ENCODE measurements around the gene GAL3ST3. TPM values are rescaled to one million over a fixed set of nuclear protein-coding genes. Genes with fewer than 3 reads are reported as not detected.
A peak's percentile ranks its signal among the peaks of the same experiment; 100 is the strongest.

The GAL3ST3 gene
- total RNA-seq, 1 donor from 2014 or later: 0.94 TPM

DNA sequence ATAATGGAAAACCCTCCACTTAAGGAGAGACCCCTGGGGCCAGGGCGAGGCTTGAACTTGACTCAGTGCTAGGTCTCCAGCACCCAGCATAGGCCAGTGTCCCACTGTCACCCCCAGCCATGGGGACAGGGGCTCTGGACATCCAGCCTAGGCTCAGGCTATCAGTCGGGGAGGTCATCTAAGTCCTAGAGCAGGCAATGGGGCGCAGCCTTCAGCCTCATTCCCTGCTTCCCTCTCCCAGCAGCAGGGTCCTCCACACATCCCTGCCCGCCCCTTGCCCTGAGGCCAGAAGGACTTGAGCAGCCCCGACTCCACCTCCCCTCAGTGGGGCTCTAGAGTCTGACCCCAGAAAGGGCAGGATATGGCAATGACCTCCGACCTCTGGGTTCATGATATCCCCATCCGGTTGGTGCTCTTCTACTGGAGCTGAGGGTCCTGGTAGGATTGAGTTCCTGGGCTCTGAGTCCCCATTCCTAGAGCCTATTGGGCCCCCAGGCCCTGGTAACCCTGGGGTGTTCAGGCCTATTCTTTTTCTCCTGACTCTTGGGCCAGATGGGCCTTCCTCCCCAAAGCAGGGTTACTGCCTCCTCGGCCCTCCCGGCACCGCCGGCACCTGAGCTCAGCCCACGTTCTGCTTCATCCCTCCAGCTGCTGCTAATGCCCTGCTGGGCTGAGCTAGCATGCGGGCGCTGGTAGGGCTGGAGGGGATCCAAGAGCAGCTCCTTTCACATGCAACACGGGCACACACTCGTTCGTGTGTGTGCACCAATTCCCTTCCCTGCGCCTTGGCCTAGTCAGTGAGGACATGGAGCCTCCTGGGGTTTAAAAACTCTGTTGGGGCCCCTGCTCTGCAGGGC is 32.8 kb downstream of the GAL3ST3 start:
- Mint-ChIP-seq H3K27me3 (ENCODE audit: unreplicated experiment) (no peaks in the 10 kb centered on the region), H3K4me1 (ENCODE audit: unreplicated experiment) (peaks cover 43% of the 10 kb centered on the region), H3K9me3 (ENCODE audit: unreplicated experiment) (no peaks in the 10 kb centered on the region), H3K27ac (ENCODE audit: unreplicated experiment) (peak overlapping the region; percentile 87), H3K4me3 (ENCODE audit: unreplicated experiment) (peak overlapping the region; percentile 18), H3K36me3 (ENCODE audit: unreplicated experiment) (no peaks in the 10 kb centered on the region)
- DNase-seq (ENCODE audit: extremely low spot score, unreplicated experiment): peak; percentile 90
- TF ChIP-seq, protein P1, sequence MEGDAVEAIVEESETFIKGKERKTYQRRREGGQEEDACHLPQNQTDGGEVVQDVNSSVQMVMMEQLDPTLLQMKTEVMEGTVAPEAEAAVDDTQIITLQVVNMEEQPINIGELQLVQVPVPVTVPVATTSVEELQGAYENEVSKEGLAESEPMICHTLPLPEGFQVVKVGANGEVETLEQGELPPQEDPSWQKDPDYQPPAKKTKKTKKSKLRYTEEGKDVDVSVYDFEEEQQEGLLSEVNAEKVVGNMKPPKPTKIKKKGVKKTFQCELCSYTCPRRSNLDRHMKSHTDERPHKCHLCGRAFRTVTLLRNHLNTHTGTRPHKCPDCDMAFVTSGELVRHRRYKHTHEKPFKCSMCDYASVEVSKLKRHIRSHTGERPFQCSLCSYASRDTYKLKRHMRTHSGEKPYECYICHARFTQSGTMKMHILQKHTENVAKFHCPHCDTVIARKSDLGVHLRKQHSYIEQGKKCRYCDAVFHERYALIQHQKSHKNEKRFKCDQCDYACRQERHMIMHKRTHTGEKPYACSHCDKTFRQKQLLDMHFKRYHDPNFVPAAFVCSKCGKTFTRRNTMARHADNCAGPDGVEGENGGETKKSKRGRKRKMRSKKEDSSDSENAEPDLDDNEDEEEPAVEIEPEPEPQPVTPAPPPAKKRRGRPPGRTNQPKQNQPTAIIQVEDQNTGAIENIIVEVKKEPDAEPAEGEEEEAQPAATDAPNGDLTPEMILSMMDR (IDR thresholded peaks at IDR 0.05): no peak

GRCh38 chr11:66015454-66015881 is 33.5 kb downstream of the GAL3ST3 start:
- peak overlapping the region; percentile 87 for H3K27ac Mint-ChIP-seq (ENCODE audit: unreplicated experiment)
- H3K4me1 Mint-ChIP-seq (ENCODE audit: unreplicated experiment): peaks cover 37% of the 10 kb centered on the region
- no peak overlapping the region for H3K4me3 Mint-ChIP-seq (ENCODE audit: unreplicated experiment)
- TF ChIP-seq, protein P1 (IDR thresholded peaks at IDR 0.05): no peak
- no peaks in the 10 kb centered on the region for H3K36me3 Mint-ChIP-seq (ENCODE audit: unreplicated experiment)
- DNase-seq (ENCODE audit: extremely low spot score, unreplicated experiment): no peak
- no peaks in the 10 kb centered on the region for H3K9me3 Mint-ChIP-seq (ENCODE audit: unreplicated experiment)
- H3K27me3 Mint-ChIP-seq (ENCODE audit: unreplicated experiment): no peaks in the 10 kb centered on the region

- Mint-ChIP-seq H3K27me3 (ENCODE audit: unreplicated experiment) (no peaks in the 10 kb centered on the region), H3K9me3 (ENCODE audit: unreplicated experiment) (no peaks in the 10 kb centered on the region), H3K36me3 (ENCODE audit: unreplicated experiment) (no peaks in the 10 kb centered on the region), H3K27ac (ENCODE audit: unreplicated experiment) (peak overlapping the region; percentile 87), H3K4me1 (ENCODE audit: unreplicated experiment) (peaks cover 32% of the 10 kb centered on the region), H3K4me3 (ENCODE audit: unreplicated experiment) (no peak overlapping the region)
- no peak for DNase-seq (ENCODE audit: extremely low spot score, unreplicated experiment)
- TF ChIP-seq, protein P1 (IDR thresholded peaks at IDR 0.05): no peak
These were observed 34.0 kb downstream of the GAL3ST3 start for GRCh38 chr11:66014804-66015453.

GRCh38 chr11:66013762-66014100 is 35.2 kb downstream of the GAL3ST3 start:
- Mint-ChIP-seq H3K9me3 (ENCODE audit: unreplicated experiment) (no peaks in the 10 kb centered on the region), H3K4me3 (ENCODE audit: unreplicated experiment) (no peak overlapping the region), H3K27me3 (ENCODE audit: unreplicated experiment) (no peaks in the 10 kb centered on the region), H3K27ac (ENCODE audit: unreplicated experiment) (no peak overlapping the region), H3K36me3 (ENCODE audit: unreplicated experiment) (no peaks in the 10 kb centered on the region), H3K4me1 (ENCODE audit: unreplicated experiment) (peaks cover 32% of the 10 kb centered on the region)
- TF ChIP-seq, protein P1 (IDR thresholded peaks at IDR 0.05): no peak
- DNase-seq (ENCODE audit: extremely low spot score, unreplicated experiment): no peak
